Astrocyte (in vitro differentiated cells and primary cell): ENCODE data around the gene LMF1. TPM values are rescaled to one million over a fixed set of nuclear protein-coding genes. Genes with fewer than 3 reads are reported as not detected.

Experiments
- DNase-seq: peaks from one replicate; pipeline ENCODE4 v3.0.0-alpha.2; 2010; ENCODE audit warnings: low read depth
- FAIRE-seq: peaks from 2 replicates; lab custom pipeline; 2011; peaks lifted over from hg19 to GRCh38; lab: Jason Lieb, UNC
- H2AFZ ChIP-seq: 2 replicates; pipeline ENCODE4 v1.6.0; 2012; ENCODE audit warnings: low read depth, low read length, inconsistent platforms
- H3K27ac ChIP-seq: 2 replicates; pipeline ENCODE4 v1.5.1; 2011; ENCODE audit warnings: low read depth, low read length, inconsistent platforms
- H3K27me3 ChIP-seq: 2 replicates; pipeline ENCODE4 v1.6.0; 2011; ENCODE audit warnings: low read length, inconsistent platforms; ENCODE audit not compliant: insufficient read depth
- H3K36me3 ChIP-seq: 2 replicates; pipeline ENCODE4 v1.5.1; 2011; ENCODE audit warnings: low read length, inconsistent platforms; ENCODE audit not compliant: insufficient read depth
- H3K4me1 ChIP-seq: 2 replicates; pipeline ENCODE4 v1.5.1; 2011; ENCODE audit warnings: low read length, inconsistent platforms; ENCODE audit not compliant: insufficient read depth
- H3K4me2 ChIP-seq: 2 replicates; pipeline ENCODE4 v1.6.0; 2012; ENCODE audit warnings: low read length, inconsistent platforms
- H3K4me3 ChIP-seq: 2 replicates; pipeline ENCODE4 v1.5.1; 2011; ENCODE audit warnings: low read depth, mild to moderate bottlenecking, low read length, inconsistent platforms; ENCODE audit not compliant: insufficient read depth
- H3K79me2 ChIP-seq: 2 replicates; pipeline ENCODE4 v1.6.0; 2012; ENCODE audit warnings: mild to moderate bottlenecking, low read length, inconsistent platforms; ENCODE audit not compliant: insufficient read depth
- H3K9ac ChIP-seq: 2 replicates; pipeline ENCODE4 v1.6.0; 2012; ENCODE audit warnings: mild to moderate bottlenecking, low read length, inconsistent platforms
- H3K9me3 ChIP-seq: 2 replicates; pipeline ENCODE4 v1.5.1; 2012; ENCODE audit warnings: low read depth, mild to moderate bottlenecking, low read length, inconsistent platforms; ENCODE audit not compliant: insufficient read depth
- H4K20me1 ChIP-seq: 2 replicates; pipeline ENCODE4 v1.6.0; 2012; ENCODE audit warnings: low read length, inconsistent platforms; ENCODE audit not compliant: insufficient read depth
- H3K27ac Mint-ChIP-seq: one replicate; pipeline ENCODE4 v1.8.0; 2021; ENCODE audit warnings: mild to moderate bottlenecking, mixed read lengths; ENCODE audit not compliant: unreplicated experiment
- H3K27me3 Mint-ChIP-seq: one replicate; pipeline ENCODE4 v1.8.0; 2021; ENCODE audit warnings: low read depth, mixed read lengths; ENCODE audit not compliant: unreplicated experiment
- H3K36me3 Mint-ChIP-seq: one replicate; pipeline ENCODE4 v1.8.0; 2021; ENCODE audit warnings: low read depth, mixed read lengths; ENCODE audit not compliant: unreplicated experiment
- H3K4me1 Mint-ChIP-seq: one replicate; pipeline ENCODE4 v1.8.0; 2021; ENCODE audit warnings: low read depth, mixed read lengths; ENCODE audit not compliant: unreplicated experiment
- H3K4me3 Mint-ChIP-seq: one replicate; pipeline ENCODE4 v1.8.0; 2021; ENCODE audit warnings: mild to moderate bottlenecking, moderate library complexity, mixed read lengths; ENCODE audit not compliant: unreplicated experiment
- H3K9me3 Mint-ChIP-seq: one replicate; pipeline ENCODE4 v1.8.0; 2021; ENCODE audit warnings: mild to moderate bottlenecking, mixed read lengths; ENCODE audit not compliant: unreplicated experiment
- CTCF ChIP-seq: IDR thresholded peaks from 2 replicates; pipeline ENCODE4 v1.5.1; 2011; ENCODE audit warnings: low read depth, mild to moderate bottlenecking, inconsistent platforms, low read length, moderate library complexity; ENCODE audit not compliant: insufficient read depth
- EZH2 ChIP-seq: IDR thresholded peaks from 2 replicates; pipeline ENCODE4 v1.6.1; 2012; ENCODE audit warnings: mild to moderate bottlenecking, low read length, inconsistent platforms; ENCODE audit not compliant: insufficient read depth
- total RNA-seq: library from RNA; stranded (reverse); gene quantifications from 2 replicates; pipeline ENCODE4 v1.2.1, GENCODE V29; 2021

LMF1 gene
- total RNA-seq, 1 donor from 2014 or later = 12.6 TPM

GRCh38 chr16:938136-938535 lies 32.6 kb downstream of the LMF1 start:
- DNase-seq = no peak
- Histone ChIP-seq H3K9me3 (peaks cover 2% of the 10 kb centered on the region), H3K4me2 (no peak overlapping the region), H3K4me1 (no peaks in the 10 kb centered on the region), H3K79me2 (no peaks in the 10 kb centered on the region), H3K36me3 (no peaks in the 10 kb centered on the region), H3K9ac (no peak overlapping the region), H3K27me3 (no peaks in the 10 kb centered on the region), H3K4me3 (no peak overlapping the region), H2AFZ (no peak overlapping the region), H3K27ac (no peak overlapping the region), H4K20me1 (no peaks in the 10 kb centered on the region)
- Mint-ChIP-seq H3K9me3 (peaks cover 16% of the 10 kb centered on the region), H3K27ac (no peak overlapping the region), H3K36me3 (peaks cover 31% of the 10 kb centered on the region), H3K4me1 (no peaks in the 10 kb centered on the region), H3K4me3 (no peak overlapping the region), H3K27me3 (peaks cover 6% of the 10 kb centered on the region)
- no peak for FAIRE-seq
- TF ChIP-seq EZH2 (no peak), CTCF (no peak)

GRCh38 chr16:937723-938122 lies 33.1 kb downstream of the LMF1 start:
- H3K36me3 Mint-ChIP-seq = peaks cover 34% of the 10 kb centered on the region
- Histone ChIP-seq H3K9me3 (peaks cover 2% of the 10 kb centered on the region), H3K4me3 (no peak overlapping the region), H3K9ac (no peak overlapping the region), H3K27me3 (no peaks in the 10 kb centered on the region), H3K4me2 (no peak overlapping the region), H2AFZ (no peak overlapping the region), H4K20me1 (no peaks in the 10 kb centered on the region), H3K27ac (no peak overlapping the region), H3K79me2 (no peaks in the 10 kb centered on the region), H3K36me3 (no peaks in the 10 kb centered on the region), H3K4me1 (no peaks in the 10 kb centered on the region)
- H3K9me3 Mint-ChIP-seq = peaks cover 16% of the 10 kb centered on the region
- no peak for FAIRE-seq
- no peak overlapping the region for H3K4me3 Mint-ChIP-seq
- peaks cover 6% of the 10 kb centered on the region for H3K27me3 Mint-ChIP-seq
- no peak for TF ChIP-seq CTCF
- no peak for TF ChIP-seq EZH2
- no peak overlapping the region for H3K27ac Mint-ChIP-seq
- DNase-seq = no peak
- H3K4me1 Mint-ChIP-seq = no peaks in the 10 kb centered on the region

- Histone ChIP-seq H3K79me2 (no peaks in the 10 kb centered on the region), H3K4me3 (no peak overlapping the region), H3K9me3 (peaks cover 2% of the 10 kb centered on the region), H3K36me3 (no peaks in the 10 kb centered on the region), H3K4me2 (no peak overlapping the region), H2AFZ (no peak overlapping the region), H3K4me1 (no peaks in the 10 kb centered on the region), H4K20me1 (no peaks in the 10 kb centered on the region), H3K27ac (no peak overlapping the region), H3K27me3 (no peaks in the 10 kb centered on the region), H3K9ac (no peak overlapping the region)
- H3K4me3 Mint-ChIP-seq = no peak overlapping the region
- FAIRE-seq = no peak
- peaks cover 6% of the 10 kb centered on the region for H3K27me3 Mint-ChIP-seq
- no peak for DNase-seq
- H3K9me3 Mint-ChIP-seq = peaks cover 12% of the 10 kb centered on the region
- H3K36me3 Mint-ChIP-seq = peaks cover 31% of the 10 kb centered on the region
- no peaks in the 10 kb centered on the region for H3K4me1 Mint-ChIP-seq
- no peak for TF ChIP-seq EZH2
- TF ChIP-seq CTCF = no peak
- H3K27ac Mint-ChIP-seq = no peak overlapping the region
These were observed 33.5 kb downstream of the LMF1 start for GRCh38 chr16:937311-937710.
